ENCODE measurements around the gene EIF3D. TPM values are rescaled to one million over a fixed set of nuclear protein-coding genes. Genes with fewer than 3 reads are reported as not detected.

Gene EIF3D
- total RNA-seq, 2 experiments from 2014 or later: 189 to 194 TPM

DNA sequence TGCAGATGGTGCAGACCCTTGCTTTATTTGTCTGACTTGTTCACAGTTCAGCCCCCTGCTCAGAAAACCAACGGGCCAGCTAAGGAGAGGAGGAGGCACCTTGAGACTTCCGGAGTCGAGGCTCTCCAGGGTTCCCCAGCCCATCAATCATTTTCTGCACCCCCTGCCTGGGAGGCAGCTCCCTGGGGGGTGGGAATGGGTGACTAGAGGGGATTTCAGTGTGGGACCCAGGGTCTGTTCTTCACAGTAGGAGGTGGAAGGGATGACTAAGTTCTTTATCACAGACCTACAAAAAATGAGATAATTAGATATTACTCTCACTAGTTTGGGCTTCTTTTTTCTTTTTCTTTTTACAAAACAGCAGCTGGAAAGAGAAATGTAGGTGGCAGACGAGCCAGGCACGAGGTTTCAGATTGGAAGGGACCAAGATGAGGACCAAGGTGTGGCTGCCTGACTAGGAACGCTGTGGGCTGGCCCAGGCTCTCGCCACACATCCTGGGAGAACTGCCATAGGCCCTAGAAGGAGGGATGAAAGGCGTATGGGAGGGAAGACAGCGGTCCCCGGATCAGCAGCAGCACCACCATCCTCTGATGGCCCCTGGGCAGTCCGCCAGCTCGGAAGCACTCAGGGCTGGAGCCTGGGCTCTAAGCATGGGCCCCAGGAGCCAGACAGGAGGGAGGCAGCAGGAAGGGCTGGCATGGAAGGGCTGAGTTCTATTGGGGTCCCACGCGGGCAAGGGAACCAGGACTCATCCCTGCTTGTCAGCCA lies 61.7 kb downstream of the EIF3D start:
- no peak for DNase-seq
- Mint-ChIP-seq H3K27me3 (no peaks in the 10 kb centered on the region), H3K4me1 (peaks cover 39% of the 10 kb centered on the region), H3K27ac (peak overlapping the region; percentile 80), H3K4me3 (no peak overlapping the region), H3K36me3 (ENCODE audit: low read depth) (peaks cover 16% of the 10 kb centered on the region), H3K9me3 (no peaks in the 10 kb centered on the region)
- POLR2A ChIA-PET: no interaction called here
- CTCF ChIA-PET: interaction anchor here (0.6 to 1.9 kb wide), 4 partner anchors 9 to 154 kb away, joined by 3 to 6 read pairs (median 4); no protein-coding TSS in a partner anchor

DNA sequence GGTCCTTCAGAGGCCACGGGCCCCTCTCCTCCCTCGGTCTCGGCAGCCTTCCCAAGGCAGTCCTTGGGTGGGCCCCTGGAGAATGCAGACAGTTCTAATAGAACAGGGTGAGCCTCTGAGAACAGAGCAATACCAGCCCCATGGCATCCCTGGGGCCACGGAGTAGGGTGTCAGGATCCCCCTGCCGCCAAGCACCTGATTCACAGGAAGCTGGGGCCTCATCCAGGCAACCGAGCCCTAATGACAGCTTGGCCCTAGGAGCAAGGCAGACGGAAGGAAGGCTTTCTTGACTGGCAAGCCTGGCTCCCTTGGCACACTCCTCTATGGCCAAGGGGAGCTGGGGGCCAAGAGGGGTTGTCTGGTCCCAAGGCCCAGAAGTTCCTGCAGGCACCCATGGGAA lies 62.7 kb downstream of the EIF3D start:
- POLR2A ChIA-PET: no interaction called here
- no peak overlapping the region for H3K27ac Mint-ChIP-seq

GRCh38 chr22:36465232-36466021 lies 63.5 kb downstream of the EIF3D start:
- H3K27ac Mint-ChIP-seq: no peak overlapping the region
- no peaks in the 10 kb centered on the region for H3K9me3 Mint-ChIP-seq
- ChIA-PET POLR2A (no interaction called here), CTCF (interaction anchor here (1.1 to 1.7 kb wide), 4 partner anchors 9 to 182 kb away, joined by 3 to 6 read pairs (median 4); no protein-coding TSS in a partner anchor)
- no peak overlapping the region for H3K4me3 Mint-ChIP-seq
- no peaks in the 10 kb centered on the region for H3K27me3 Mint-ChIP-seq
- H3K36me3 Mint-ChIP-seq (ENCODE audit: low read depth): peaks cover 12% of the 10 kb centered on the region
- DNase-seq: no peak
- H3K4me1 Mint-ChIP-seq: peaks cover 36% of the 10 kb centered on the region

More for the DNA sequence above, 62.7 kb downstream of the EIF3D start:
- Mint-ChIP-seq H3K36me3 (ENCODE audit: low read depth) (peaks cover 12% of the 10 kb centered on the region), H3K4me3 (no peak overlapping the region), H3K27me3 (no peaks in the 10 kb centered on the region), H3K4me1 (peaks cover 39% of the 10 kb centered on the region), H3K9me3 (no peaks in the 10 kb centered on the region)
- DNase-seq: no peak
- CTCF ChIA-PET: interaction anchor here (0.7 to 1.7 kb wide), 6 partner anchors 9 to 311 kb away, joined by 3 to 6 read pairs (median 3); no protein-coding TSS in a partner anchor

- Mint-ChIP-seq H3K27ac (no peak overlapping the region), H3K27me3 (no peaks in the 10 kb centered on the region), H3K4me1 (peaks cover 29% of the 10 kb centered on the region), H3K4me3 (no peak overlapping the region), H3K9me3 (no peaks in the 10 kb centered on the region), H3K36me3 (ENCODE audit: low read depth) (peaks cover 12% of the 10 kb centered on the region)
- CTCF ChIA-PET: no interaction called here
- DNase-seq: no peak
- POLR2A ChIA-PET: no interaction called here
These were observed 64.2 kb downstream of the EIF3D start for GRCh38 chr22:36464715-36465231.

- DNase-seq: no peak
- H3K36me3 Mint-ChIP-seq (ENCODE audit: low read depth): peaks cover 12% of the 10 kb centered on the region
- no peaks in the 10 kb centered on the region for H3K9me3 Mint-ChIP-seq
- peaks cover 25% of the 10 kb centered on the region for H3K4me1 Mint-ChIP-seq
- H3K27ac Mint-ChIP-seq: no peak overlapping the region
- ChIA-PET POLR2A (no interaction called here), CTCF (interaction anchor here (0.9 to 1.3 kb wide), 2 partner anchors 65 to 163 kb away, joined by 3 read pairs; no protein-coding TSS in a partner anchor)
- H3K4me3 Mint-ChIP-seq: no peak overlapping the region
- no peaks in the 10 kb centered on the region for H3K27me3 Mint-ChIP-seq
These were observed 65.2 kb downstream of the EIF3D start for GRCh38 chr22:36463783-36464184.

- Mint-ChIP-seq H3K27ac (no peak overlapping the region), H3K27me3 (no peaks in the 10 kb centered on the region), H3K36me3 (ENCODE audit: low read depth) (peaks cover 8% of the 10 kb centered on the region), H3K4me3 (no peak overlapping the region), H3K9me3 (no peaks in the 10 kb centered on the region), H3K4me1 (peaks cover 23% of the 10 kb centered on the region)
- CTCF ChIA-PET: interaction anchor here (0.8 kb wide), 1 partner anchor 15 kb away, joined by 3 read pairs; no protein-coding TSS in a partner anchor
- no peak for DNase-seq
- POLR2A ChIA-PET: no interaction called here
These were observed 67.0 kb downstream of the EIF3D start for GRCh38 chr22:36461665-36462649.

Other genes starting within 250 kb of the EIF3D start
- 1,000 to 10,000 TPM in 1 of 2 experiments, 100 to 1,000 TPM in 1; 881 to 1,009 TPM for gene MYH9, start 141.2 kb downstream of the EIF3D start, total RNA-seq
- gene TXN2, start 47.5 kb downstream of the EIF3D start, total RNA-seq: 10 to 100 TPM; 74.3 to 75.5 TPM
- 10 to 100 TPM; 14.3 to 17.1 TPM for gene FOXRED2, start 22.1 kb downstream of the EIF3D start, total RNA-seq
- not detected for gene CACNG2, start 174.6 kb upstream of the EIF3D start, total RNA-seq
- gene IFT27, start 247.0 kb upstream of the EIF3D start, total RNA-seq: 10 to 100 TPM; 20.7 to 29.0 TPM